Activated T-helper 17 cell treated with anti-CD3 and anti-CD28 coated beads, Interleukin-2, amount 50 U/mL, for 72 hours (primary cell): ENCODE data around the gene FRMPD2. TPM values are rescaled to one million over a fixed set of nuclear protein-coding genes. Genes with fewer than 3 reads are reported as not detected.

Experiments used
- ATAC-seq: fragments of 150-1000 bp; cut with Tn5 transposase; replicated peaks from 2 replicates; pipeline ENCODE4 v1.10.0; 2021; ENCODE audit warnings: mild to moderate bottlenecking, moderate library complexity
- H3K27ac Mint-ChIP-seq: one replicate; pipeline ENCODE4 v1.8.0; 2022; ENCODE audit warnings: mixed read lengths
- H3K27me3 Mint-ChIP-seq: one replicate; pipeline ENCODE4 v1.8.0; 2022; ENCODE audit warnings: mixed read lengths
- H3K36me3 Mint-ChIP-seq: one replicate; pipeline ENCODE4 v1.8.0; 2022; ENCODE audit warnings: low read depth, mild to moderate bottlenecking, mixed read lengths
- H3K4me1 Mint-ChIP-seq: one replicate; pipeline ENCODE4 v1.8.0; 2022; ENCODE audit warnings: mixed read lengths
- H3K4me3 Mint-ChIP-seq: one replicate; pipeline ENCODE4 v1.8.0; 2022; ENCODE audit warnings: mild to moderate bottlenecking, mixed read lengths
- H3K9me3 Mint-ChIP-seq: one replicate; pipeline ENCODE4 v1.8.0; 2022; ENCODE audit warnings: mixed read lengths
- total RNA-seq, 2 donors: library from RNA; stranded (reverse); gene quantifications; one replicate each; pipeline ENCODE4 v1.2.3, GENCODE V29; 2022

FRMPD2 gene
- under 1 TPM in 1 of 2 donors, not detected in 1; 0.56 TPM for total RNA-seq

- H3K4me3 Mint-ChIP-seq: no peak within 1 kb of the TSS
- H3K4me1 Mint-ChIP-seq: no peaks in the 10 kb centered on the region
- H3K27me3 Mint-ChIP-seq: peaks cover 19% of the 10 kb centered on the region
- no peaks in the 10 kb centered on the region for H3K9me3 Mint-ChIP-seq
- no peak within 1 kb of the TSS for H3K27ac Mint-ChIP-seq
- H3K36me3 Mint-ChIP-seq: no peaks in the 10 kb centered on the region
- no peak for ATAC-seq
These were observed at the start of gene FRMPD2 for GRCh38 chr10:48274636-48275035. Gene FRMPD2 (minus strand): TSS chr10:48274696. CDS start chr10:48274567, 129 bp downstream.

GRCh38 chr10:48322017-48322416 lies 47.5 kb upstream of the FRMPD2 start:
- Mint-ChIP-seq H3K27ac (no peak overlapping the region), H3K9me3 (no peaks in the 10 kb centered on the region), H3K36me3 (peaks cover 2% of the 10 kb centered on the region), H3K4me1 (peaks cover 20% of the 10 kb centered on the region), H3K27me3 (no peaks in the 10 kb centered on the region), H3K4me3 (no peak overlapping the region)
- ATAC-seq: no peak

- no peaks in the 10 kb centered on the region for H3K9me3 Mint-ChIP-seq
- H3K4me3 Mint-ChIP-seq: no peak overlapping the region
- peaks cover 6% of the 10 kb centered on the region for H3K4me1 Mint-ChIP-seq
- no peak overlapping the region for H3K27ac Mint-ChIP-seq
- H3K36me3 Mint-ChIP-seq: no peaks in the 10 kb centered on the region
- ATAC-seq: no peak
- H3K27me3 Mint-ChIP-seq: no peaks in the 10 kb centered on the region
These were observed 43.0 kb upstream of the FRMPD2 start for GRCh38 chr10:48317321-48317990.

- ATAC-seq: no peak
- H3K4me3 Mint-ChIP-seq: no peak overlapping the region
- peaks cover 11% of the 10 kb centered on the region for H3K4me1 Mint-ChIP-seq
- no peaks in the 10 kb centered on the region for H3K9me3 Mint-ChIP-seq
- no peaks in the 10 kb centered on the region for H3K27me3 Mint-ChIP-seq
- no peaks in the 10 kb centered on the region for H3K36me3 Mint-ChIP-seq
- H3K27ac Mint-ChIP-seq: no peak overlapping the region
These were observed 41.7 kb upstream of the FRMPD2 start for GRCh38 chr10:48316236-48316635.

GRCh38 chr10:48314107-48314506 lies 39.6 kb upstream of the FRMPD2 start:
- H3K4me3 Mint-ChIP-seq: no peak overlapping the region
- H3K4me1 Mint-ChIP-seq: peaks cover 17% of the 10 kb centered on the region
- H3K27me3 Mint-ChIP-seq: no peaks in the 10 kb centered on the region
- ATAC-seq: no peak
- H3K27ac Mint-ChIP-seq: no peak overlapping the region
- H3K36me3 Mint-ChIP-seq: no peaks in the 10 kb centered on the region
- H3K9me3 Mint-ChIP-seq: no peaks in the 10 kb centered on the region

GRCh38 chr10:48309711-48310226 lies 35.3 kb upstream of the FRMPD2 start:
- H3K27me3 Mint-ChIP-seq: no peaks in the 10 kb centered on the region
- ATAC-seq: peak; percentile 64
- H3K27ac Mint-ChIP-seq: peak overlapping the region; percentile 74
- no peaks in the 10 kb centered on the region for H3K9me3 Mint-ChIP-seq
- H3K4me3 Mint-ChIP-seq: peak overlapping the region; percentile 64
- H3K4me1 Mint-ChIP-seq: peaks cover 18% of the 10 kb centered on the region
- H3K36me3 Mint-ChIP-seq: no peaks in the 10 kb centered on the region

GRCh38 chr10:48307711-48308018 lies 33.2 kb upstream of the FRMPD2 start:
- Mint-ChIP-seq H3K36me3 (no peaks in the 10 kb centered on the region), H3K27me3 (no peaks in the 10 kb centered on the region), H3K4me3 (peak overlapping the region; percentile 77), H3K9me3 (no peaks in the 10 kb centered on the region), H3K27ac (peak overlapping the region; percentile 22), H3K4me1 (peaks cover 18% of the 10 kb centered on the region)
- ATAC-seq: no peak

- H3K4me3 Mint-ChIP-seq: peak overlapping the region; percentile 77
- no peaks in the 10 kb centered on the region for H3K36me3 Mint-ChIP-seq
- H3K9me3 Mint-ChIP-seq: no peaks in the 10 kb centered on the region
- H3K27ac Mint-ChIP-seq: peak overlapping the region; percentile 22
- H3K27me3 Mint-ChIP-seq: no peaks in the 10 kb centered on the region
- peaks cover 15% of the 10 kb centered on the region for H3K4me1 Mint-ChIP-seq
- ATAC-seq: peak; percentile 38
These were observed 32.6 kb upstream of the FRMPD2 start for GRCh38 chr10:48306870-48307710.

GRCh38 chr10:48306265-48306869 lies 31.9 kb upstream of the FRMPD2 start, which contains the start of gene MAPK8:
Gene MAPK8 (plus strand): TSS chr10:48306677. CDS start chr10:48401661, 94,984 bp downstream.
- Mint-ChIP-seq H3K4me1 (peaks cover 18% of the 10 kb centered on the region), H3K36me3 (no peaks in the 10 kb centered on the region), H3K27ac (peak within 1 kb of the TSS; percentile 81), H3K9me3 (no peaks in the 10 kb centered on the region), H3K4me3 (peak within 1 kb of the TSS; percentile 77), H3K27me3 (no peaks in the 10 kb centered on the region)
- peak; percentile 82 for ATAC-seq

- no peaks in the 10 kb centered on the region for H3K27me3 Mint-ChIP-seq
- peak overlapping the region; percentile 81 for H3K27ac Mint-ChIP-seq
- H3K4me1 Mint-ChIP-seq: peaks cover 18% of the 10 kb centered on the region
- ATAC-seq: no peak
- H3K36me3 Mint-ChIP-seq: no peaks in the 10 kb centered on the region
- no peaks in the 10 kb centered on the region for H3K9me3 Mint-ChIP-seq
- H3K4me3 Mint-ChIP-seq: peak overlapping the region; percentile 68
These were observed 31.4 kb upstream of the FRMPD2 start for GRCh38 chr10:48305905-48306264.

GRCh38 chr10:48302515-48303476 lies 28.3 kb upstream of the FRMPD2 start:
- no peak for ATAC-seq
- Mint-ChIP-seq H3K36me3 (no peaks in the 10 kb centered on the region), H3K9me3 (no peaks in the 10 kb centered on the region), H3K27ac (no peak overlapping the region), H3K4me3 (no peak overlapping the region), H3K4me1 (peaks cover 8% of the 10 kb centered on the region), H3K27me3 (no peaks in the 10 kb centered on the region)

- Mint-ChIP-seq H3K27ac (no peak overlapping the region), H3K4me3 (no peak overlapping the region), H3K36me3 (no peaks in the 10 kb centered on the region), H3K27me3 (no peaks in the 10 kb centered on the region), H3K4me1 (peaks cover 5% of the 10 kb centered on the region), H3K9me3 (no peaks in the 10 kb centered on the region)
- ATAC-seq: no peak
These were observed 26.1 kb upstream of the FRMPD2 start for GRCh38 chr10:48300556-48300955.

GRCh38 chr10:48299692-48300091 lies 25.2 kb upstream of the FRMPD2 start:
- Mint-ChIP-seq H3K4me3 (no peak overlapping the region), H3K27me3 (no peaks in the 10 kb centered on the region), H3K9me3 (no peaks in the 10 kb centered on the region), H3K27ac (no peak overlapping the region), H3K4me1 (peaks cover 5% of the 10 kb centered on the region), H3K36me3 (no peaks in the 10 kb centered on the region)
- no peak for ATAC-seq

- ATAC-seq: no peak
- H3K4me1 Mint-ChIP-seq: peaks cover 5% of the 10 kb centered on the region
- no peaks in the 10 kb centered on the region for H3K36me3 Mint-ChIP-seq
- H3K9me3 Mint-ChIP-seq: no peaks in the 10 kb centered on the region
- H3K27me3 Mint-ChIP-seq: no peaks in the 10 kb centered on the region
- no peak overlapping the region for H3K27ac Mint-ChIP-seq
- no peak overlapping the region for H3K4me3 Mint-ChIP-seq
These were observed 24.6 kb upstream of the FRMPD2 start for GRCh38 chr10:48299066-48299465.
